ENCODE data around the gene SKI.

SKI gene

DNA sequence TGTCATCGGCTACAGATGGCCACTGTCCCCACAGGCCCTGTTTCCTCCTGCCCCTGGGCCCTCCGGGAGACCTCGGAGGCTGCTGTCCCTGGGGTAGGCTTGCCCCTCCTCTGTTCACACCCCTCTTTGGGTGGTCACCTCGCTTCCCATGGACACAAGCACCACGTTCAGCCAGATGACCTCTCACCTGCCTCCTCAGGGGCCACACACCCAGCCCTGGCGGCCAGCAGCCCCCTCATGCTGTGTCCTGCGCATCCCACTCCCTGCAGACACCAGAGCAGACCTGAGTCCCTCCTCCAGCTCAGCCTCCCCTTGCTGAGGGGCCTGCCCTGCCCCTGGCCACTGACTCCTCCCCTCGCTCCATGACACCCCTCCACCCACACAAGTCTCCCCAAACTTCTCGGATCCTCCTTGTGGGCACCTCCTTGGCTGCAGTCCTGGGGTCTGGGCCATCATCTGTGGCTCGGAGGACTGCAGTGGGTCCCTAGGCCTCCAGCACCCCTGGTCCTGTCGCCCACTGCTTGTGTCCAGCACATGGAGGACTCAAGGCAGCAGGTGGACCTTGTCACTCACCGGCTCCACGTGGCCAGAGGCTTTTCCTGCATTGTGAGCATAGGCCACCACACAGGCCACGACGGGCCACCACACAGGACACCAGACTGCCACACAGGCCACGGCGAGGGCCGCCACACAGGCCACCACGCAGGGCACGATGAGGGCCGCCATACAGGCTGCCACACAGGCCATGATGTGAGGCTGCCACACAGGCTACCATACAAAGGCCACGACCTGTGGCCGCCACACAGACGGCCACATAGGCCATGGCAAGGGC is 112.2 kb downstream of the SKI start:
- no peak for DNase-seq (ENCODE audit: low spot score)

- no peak for DNase-seq (ENCODE audit: low spot score)
These were observed 112.8 kb downstream of the SKI start for GRCh38 chr1:2340918-2341254.

- DNase-seq (ENCODE audit: low spot score), result no peak
These were observed 113.7 kb downstream of the SKI start for GRCh38 chr1:2341706-2342383.

- no peak for DNase-seq (ENCODE audit: low spot score)
These were observed 114.4 kb downstream of the SKI start for GRCh38 chr1:2342384-2343022.

DNA sequence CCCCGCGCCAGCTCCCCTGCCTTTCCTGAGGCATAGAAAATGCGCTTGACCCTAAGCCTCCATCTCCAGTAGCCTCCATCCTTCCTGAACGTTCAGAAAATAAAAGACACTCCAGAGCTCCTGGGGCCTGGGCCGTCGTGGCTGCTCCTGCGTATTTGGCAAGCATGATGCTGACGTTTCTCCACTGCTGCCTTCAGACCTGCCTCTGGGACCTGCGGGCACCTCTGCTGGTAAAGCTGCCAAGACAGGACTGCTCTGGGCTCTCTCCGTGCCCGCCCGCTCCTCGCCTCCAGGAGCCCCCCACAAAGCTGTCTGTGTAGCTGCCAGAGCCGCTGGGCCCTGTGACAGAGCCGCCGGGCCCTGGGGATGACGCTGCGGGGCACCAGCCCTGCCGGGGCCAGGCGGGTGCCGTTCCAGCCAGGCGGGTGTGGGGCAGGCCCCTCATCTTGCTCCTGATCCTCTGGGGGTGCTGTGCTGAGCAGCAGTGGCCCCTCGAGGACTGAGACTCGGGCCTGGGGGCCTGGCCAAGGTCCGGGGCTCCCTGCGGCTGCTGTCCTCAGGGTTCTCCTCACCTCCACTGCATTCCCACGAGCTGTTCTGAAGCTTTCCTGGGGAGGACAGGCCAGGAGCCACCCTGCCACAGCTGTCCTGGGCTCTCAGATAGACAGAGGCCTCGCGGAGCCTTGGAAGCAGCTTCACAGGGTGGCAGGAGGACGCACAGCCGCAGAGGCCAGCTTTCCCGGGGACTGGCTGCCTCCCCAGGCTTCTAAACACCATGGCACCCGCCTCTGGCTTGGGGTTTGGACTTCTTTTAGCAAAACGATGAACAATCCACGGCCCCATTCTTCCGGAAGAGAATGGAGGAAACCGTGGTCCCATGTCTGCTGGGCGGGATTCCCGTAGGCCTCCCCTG is 115.2 kb downstream of the SKI start:
- DNase-seq (ENCODE audit: low spot score), result no peak

DNA sequence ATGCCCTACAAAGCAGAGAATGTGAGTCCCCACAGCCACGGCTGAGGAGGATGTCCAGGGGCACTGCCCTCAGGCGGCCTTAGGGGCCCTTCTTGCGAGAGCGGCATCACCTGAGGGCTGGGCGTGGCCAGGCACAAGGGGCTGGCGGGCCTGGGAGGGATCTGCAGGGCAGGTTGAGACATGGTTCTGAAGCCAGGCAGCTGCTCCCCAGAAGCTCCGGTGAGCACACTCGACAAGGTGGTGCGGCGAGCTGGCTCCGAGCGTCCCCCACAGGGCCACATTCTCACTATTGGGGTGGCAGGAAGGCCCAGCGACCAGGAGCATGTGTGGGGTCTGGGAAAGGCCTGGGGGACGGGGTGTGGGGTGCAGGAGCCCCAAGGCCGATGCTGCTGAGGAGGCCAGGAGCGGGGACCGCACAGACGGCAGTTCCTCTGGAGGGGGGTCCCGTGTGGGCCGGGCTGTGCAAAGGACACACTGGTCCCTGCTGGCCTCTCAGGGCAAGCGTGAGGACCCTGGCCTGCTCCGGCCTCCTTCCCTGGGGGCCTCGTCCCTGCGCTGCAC is 116.1 kb downstream of the SKI start:
- no peak for DNase-seq (ENCODE audit: low spot score)

DNA sequence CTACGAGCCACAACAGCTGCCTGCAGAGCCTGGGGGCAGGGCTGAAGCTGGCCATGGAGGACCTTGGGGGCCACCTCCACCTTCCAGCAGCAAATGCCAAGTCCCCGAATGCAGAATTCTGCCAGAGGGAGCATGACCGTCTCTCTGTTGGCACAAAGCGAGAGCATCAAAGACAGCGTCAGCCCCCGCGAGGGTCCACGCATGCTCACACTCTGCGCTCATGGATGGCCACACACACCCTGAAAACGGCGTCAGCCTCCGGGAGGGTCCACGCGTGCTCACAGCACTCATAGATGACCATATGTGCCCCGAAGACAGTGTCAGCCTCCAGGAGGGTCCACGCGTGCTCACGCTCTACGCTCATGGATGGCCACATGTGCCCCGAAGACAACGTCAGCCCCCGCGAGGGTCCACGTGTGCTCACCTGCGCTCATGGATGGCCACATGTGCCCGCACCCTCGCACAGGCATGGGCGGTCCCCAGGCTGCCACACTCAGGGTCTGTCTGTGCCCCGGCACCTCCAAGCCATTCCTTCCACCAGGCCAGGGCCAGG is 116.7 kb downstream of the SKI start:
- no peak for DNase-seq (ENCODE audit: low spot score)

DNA sequence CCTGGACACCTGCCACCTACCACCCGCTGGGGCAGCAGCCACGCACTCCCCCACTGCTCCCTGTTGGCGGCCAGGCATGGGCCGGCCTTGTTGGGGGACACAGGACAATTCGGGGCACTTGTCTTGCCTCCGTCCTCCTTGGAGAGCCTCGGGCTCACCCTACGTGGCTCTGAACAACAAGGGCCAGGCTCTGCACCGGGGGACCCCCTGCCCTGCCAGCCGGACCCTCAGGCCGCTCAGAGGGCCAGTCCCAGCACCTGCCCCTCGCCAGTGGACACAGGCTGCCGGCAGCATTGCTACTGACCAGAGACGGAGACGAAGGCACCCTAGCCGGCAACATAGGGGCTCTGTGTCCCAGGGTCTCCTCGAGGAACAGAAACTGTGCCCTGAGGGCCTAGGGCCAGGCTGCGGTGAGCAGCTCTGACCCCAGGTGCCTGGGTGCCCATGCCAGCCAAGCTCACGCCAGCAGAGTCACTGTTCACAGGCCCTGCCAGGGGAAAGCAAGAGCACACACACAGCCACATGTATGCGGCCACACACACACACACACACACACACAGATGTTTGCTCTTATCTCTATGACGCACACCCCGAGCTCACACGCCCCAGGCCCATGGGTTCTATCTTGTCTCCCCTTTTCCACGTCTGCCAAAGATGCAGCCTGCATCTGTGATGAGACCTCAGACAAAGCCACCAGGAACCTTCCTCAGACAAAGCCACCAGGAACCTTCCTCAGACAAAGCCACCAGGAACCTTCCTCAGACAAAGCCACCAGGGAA is 117.4 kb downstream of the SKI start:
- DNase-seq (ENCODE audit: low spot score), result no peak

- DNase-seq (ENCODE audit: low spot score), result no peak
These were observed 118.7 kb downstream of the SKI start for GRCh38 chr1:2346691-2347408.

- DNase-seq (ENCODE audit: low spot score), result no peak
These were observed 119.3 kb downstream of the SKI start for GRCh38 chr1:2347409-2347785.

DNA sequence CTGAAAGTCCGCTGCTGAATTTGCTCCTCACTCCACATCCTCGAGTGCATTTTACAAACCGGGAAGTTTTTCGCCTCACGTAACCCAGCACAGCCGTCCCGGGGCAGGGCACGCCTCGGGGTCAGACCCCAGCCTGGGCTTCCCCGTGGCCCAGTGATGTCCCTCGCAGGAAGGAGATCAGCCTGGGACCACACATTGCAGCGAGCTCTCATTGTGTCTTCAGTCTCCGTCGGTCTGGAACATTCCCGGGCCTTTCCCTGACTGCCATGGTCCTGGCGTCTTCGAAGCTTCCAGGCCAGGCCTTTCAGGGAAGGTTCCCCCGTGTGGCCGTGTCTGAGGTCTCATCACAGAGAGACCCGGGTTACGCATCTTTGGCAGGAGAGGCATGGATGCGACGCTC is 119.8 kb downstream of the SKI start:
- DNase-seq (ENCODE audit: low spot score), result no peak

GRCh38 chr1:2348346-2349325 is 120.5 kb downstream of the SKI start:
- no peak for DNase-seq (ENCODE audit: low spot score)

DNA sequence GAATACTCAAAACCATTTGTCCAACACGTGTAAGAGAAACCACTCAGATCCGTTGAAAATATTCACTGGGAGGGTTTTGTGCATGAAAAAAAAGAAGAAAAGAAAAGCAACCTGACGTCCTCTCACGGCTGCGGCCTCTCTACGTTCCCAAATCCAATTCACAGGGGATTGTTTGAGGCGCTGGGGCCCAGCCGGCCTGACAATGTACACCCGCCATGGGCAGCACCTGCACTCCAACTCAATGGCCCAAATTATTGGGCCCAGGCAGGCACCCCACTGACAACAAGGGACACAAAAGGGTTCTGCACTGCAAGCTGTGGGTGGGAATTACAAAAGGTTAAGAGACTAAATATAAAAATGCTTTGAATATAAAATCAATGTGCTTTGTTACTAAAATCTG is 121.7 kb downstream of the SKI start:
- no peak for DNase-seq (ENCODE audit: low spot score)

DNA sequence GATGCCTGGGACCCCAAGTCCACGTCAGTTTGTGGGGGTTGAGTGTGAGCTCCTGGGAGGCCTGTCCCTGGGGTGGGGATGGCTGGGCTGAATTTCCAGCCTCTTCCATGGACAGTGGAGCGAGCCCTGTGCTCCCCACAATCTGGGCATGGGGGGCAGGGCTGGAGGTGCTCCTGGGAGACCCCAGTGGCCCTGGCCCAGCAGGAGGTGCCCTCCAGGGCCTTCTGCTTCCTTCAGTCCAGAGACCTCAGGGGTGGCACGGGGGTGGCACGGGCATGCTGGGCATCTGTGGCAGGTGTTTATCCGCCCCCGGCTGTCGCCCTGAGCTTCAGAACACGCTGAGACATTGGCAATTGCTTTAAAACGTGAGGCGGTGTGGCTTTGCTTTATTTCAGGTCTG is 122.4 kb downstream of the SKI start:
- no peak for DNase-seq (ENCODE audit: low spot score)

DNA sequence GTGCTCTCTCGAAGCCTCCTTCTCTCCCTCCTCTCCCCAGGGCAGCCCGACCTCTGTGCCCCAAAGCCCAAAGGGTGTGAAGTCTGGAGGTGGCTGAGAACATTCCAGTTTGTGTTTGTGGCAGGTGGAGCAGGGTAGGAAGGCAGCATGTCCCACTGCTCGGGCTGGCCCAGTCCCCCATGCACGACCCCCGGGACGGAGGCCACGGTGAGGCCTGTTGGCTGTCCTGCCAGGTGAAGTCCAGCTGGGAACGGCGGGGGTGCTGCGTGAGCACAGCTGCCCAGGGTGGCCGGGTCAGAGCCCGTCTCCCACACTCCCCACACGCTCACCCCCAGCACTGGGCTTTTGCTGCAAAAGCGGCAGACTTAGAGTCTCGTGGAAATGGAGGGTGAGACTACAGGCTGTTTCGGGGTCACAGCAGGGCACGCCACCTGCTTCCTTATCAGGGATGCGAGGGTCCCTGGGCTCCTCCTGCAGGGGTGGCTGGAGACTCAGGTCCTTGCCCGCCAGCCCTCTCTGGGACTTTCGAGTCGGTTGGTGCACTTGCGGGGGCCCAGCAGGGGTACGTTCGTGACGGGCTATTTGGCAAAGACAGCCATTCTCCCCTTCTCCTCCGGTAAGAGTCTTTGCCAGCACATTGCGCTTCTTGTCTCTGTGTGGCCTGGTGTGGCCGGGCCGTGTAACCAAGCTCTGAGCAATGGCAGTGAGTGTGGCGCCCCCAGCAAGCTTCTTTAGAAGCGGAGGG is 123.0 kb downstream of the SKI start:
- no peak for DNase-seq (ENCODE audit: low spot score)

DNA sequence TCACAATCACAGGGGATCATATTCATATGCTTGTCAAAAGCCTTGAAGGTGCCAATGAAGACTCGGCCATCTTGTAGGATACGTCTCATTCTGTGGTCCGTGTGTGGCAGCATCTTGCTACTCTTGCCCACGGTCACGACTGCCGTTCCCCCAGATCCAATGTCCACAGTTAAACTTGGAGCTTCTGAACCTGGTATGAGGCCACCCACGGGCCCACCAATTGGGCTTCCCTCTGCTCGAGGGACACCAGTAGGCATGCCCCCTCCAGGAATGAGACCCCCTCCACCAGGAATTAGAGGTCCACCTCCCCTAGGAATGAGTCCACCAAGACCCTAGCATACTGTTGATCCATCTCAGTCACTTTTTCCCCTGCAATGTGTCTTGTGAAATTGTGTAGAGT is 123.6 kb downstream of the SKI start:
- no peak for DNase-seq (ENCODE audit: low spot score)

- DNase-seq (ENCODE audit: low spot score), result no peak
These were observed 124.3 kb downstream of the SKI start for GRCh38 chr1:2352341-2352896.
